Neural progenitor cell (in vitro differentiated cells): ENCODE data around the gene HSD11B1L.

Experiments used
- EZH2 ChIP-seq: fragments of 200-600 bp; sonication (generic); IDR thresholded peaks from 2 replicates; pipeline ENCODE4 v1.6.1; 2017; ENCODE audit warnings: antibody characterized with exemption, mild to moderate bottlenecking, moderate library complexity
- EZH2phosphoT487 ChIP-seq: fragments of 200-600 bp; sonication (generic); IDR thresholded peaks from 2 replicates; pipeline ENCODE4 v1.6.1; 2017; ENCODE audit warnings: antibody characterized with exemption

DNA sequence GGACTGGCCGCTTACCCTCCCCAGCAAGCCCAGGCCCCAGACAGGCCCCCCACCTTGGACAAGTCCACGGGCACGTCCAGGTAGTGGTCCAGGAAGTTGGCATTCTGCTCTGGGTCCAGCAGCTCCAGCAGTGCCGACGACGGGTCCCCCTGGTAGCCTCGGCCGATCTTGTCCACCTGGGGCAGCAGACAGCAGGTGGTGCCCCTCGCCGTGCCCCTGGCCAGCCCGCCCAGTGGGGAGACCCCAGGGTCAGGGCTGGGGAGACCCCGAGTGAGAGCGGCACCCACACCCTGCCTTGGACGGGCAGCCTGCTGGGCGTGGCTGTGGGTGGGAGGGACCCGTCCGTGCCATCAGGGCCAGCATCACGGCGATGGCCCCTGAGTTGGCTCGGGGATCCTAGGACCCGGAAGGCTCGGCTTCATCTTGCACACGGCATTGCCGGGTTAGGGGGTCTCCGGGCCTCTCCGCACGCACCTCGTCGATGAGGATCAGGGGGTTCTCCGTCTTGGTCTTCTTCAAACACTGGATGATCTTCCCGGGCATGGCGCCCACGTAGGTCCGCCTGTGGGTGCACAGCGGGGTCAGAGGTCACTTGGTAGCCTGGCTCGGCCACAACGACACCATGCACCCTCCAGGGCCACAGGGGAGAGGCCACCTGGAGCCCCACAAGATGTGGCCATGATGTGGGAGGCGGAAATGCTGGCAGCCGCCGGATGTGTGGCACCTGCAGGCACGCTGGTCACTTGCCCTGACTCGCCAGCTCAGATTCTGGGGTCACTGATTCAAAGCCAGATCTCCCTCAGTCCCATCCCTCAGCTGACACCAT lies 15.6 kb downstream of the HSD11B1L start:
- no peak for TF ChIP-seq EZH2phosphoT487
- no peak for TF ChIP-seq EZH2
